GM19397 (cell line): ENCODE measurements around the gene GNAI2.
"Not testable (repeated sequence)": the region's sequence is repeated elsewhere in the genome, so short reads cannot be mapped to it uniquely, and the experiment has no call there.

ENCODE experiments used
- ATAC-seq: cut with Tn5 transposase; IDR thresholded peaks from one replicate; pipeline ENCODE4 v1.9.1; 2021; ENCODE audit warnings: mild to moderate bottlenecking, moderate library complexity; ENCODE audit not compliant: unreplicated experiment

The GNAI2 gene

GRCh38 chr3:50244813-50245212 is 8.8 kb downstream of the GNAI2 start:
- not testable (repeated sequence) for ATAC-seq

- no peak for ATAC-seq
Observed at GRCh38 chr3:50245251-50245745, 9.3 kb downstream of the GNAI2 start.

- ATAC-seq, result peak; percentile 65
Observed at GRCh38 chr3:50245831-50246516, 10.0 kb downstream of the GNAI2 start.

DNA sequence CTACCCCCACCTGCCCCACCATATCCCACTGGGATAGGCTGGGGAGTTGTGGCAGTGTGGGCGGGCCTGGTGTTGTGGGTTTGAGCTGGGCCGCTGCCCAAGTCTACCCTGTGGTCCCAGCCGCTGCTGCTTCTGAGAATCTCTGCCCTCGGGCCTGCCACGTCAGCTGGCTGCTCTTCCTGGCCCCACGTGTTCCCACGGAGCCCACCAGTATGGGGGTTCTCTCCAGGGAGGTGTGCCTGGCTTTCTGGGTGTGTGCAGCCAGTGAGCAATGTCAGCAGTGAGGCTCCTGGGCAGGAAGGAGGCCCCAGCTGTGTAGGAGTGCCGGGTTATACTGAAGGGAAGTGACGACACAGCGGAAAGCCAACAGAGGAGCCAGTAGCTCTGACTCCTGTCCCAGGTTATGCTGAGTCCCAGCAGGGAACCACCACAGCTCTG is 10.5 kb downstream of the GNAI2 start:
- ATAC-seq, result peak; percentile 45

- ATAC-seq, result no peak
Observed at GRCh38 chr3:50248387-50248786, 12.4 kb downstream of the GNAI2 start.

DNA sequence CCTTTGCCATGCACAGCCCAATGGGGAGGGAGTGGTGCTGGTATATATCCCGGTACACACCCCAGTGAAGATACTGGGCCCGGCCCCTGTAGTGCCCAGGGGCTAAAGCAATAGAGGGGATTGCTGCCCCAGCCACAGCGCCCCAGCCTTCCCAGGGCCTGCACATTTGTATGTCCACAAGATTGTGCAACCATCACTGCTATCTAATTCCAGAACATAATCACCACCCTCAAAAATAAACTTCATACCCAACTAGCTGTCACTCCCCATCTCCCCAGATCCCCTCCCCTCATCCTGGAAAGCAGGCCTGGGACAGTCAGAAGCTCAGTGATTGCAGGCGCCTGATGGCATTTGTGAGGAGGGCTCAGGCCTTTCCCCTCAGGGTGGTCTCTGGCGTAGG is 13.5 kb downstream of the GNAI2 start:
- no peak for ATAC-seq

DNA sequence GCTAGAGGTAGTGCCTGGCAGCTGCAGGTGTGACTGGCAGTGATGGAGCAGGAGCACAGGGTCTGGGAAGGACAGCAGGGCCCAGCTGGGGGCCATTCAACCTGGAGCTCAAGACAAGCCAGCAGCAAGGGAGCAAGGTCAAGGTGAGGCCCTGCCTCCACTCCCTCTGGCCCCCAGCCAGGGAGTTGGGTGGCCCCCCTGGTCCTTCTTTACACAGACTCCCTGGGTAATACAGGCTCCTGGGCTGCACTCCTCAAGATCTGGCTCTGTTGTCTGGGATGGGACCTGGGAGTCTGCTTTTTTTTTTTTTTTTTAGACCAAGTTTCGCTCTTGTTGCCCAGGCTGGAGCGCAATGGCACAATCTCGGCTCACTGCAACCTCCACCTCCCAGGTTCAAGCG is 14.5 kb downstream of the GNAI2 start:
- no peak for ATAC-seq

- no peak for ATAC-seq
Observed at GRCh38 chr3:50251220-50251619, 15.2 kb downstream of the GNAI2 start.

DNA sequence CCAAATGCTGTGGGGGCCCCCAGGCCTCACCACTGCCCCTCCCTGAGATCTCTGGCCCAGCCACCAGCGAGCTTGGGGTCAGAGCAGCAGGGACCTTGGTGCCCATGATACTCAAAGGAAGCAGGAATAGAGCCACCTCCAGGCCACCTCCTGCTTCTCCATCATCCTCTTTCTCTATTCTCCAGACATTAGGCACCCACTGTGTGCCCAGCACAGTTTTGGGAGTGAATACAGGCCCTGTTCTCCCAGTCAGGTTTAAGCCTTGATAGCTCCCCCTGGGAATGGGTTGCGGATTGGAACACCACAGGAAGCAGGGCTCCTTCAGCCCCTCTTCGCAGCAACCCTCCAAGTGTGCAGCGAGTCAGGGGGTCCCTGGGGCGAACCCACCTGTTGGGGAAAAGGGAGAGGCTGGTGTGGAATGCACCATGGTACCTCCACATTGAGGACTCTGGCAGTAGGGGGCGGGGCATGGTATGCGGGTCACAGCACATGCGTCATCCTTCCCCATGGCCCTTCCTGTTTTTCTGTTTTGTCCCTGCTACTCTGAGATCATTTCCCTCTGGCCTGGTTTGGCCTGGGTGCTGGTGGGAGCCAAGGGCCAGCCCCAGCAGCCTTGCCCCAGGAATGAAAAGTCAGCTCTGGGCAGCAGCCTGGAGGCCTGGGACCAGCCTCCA is 18.7 kb downstream of the GNAI2 start:
- ATAC-seq, result no peak

- ATAC-seq, result no peak
Observed at GRCh38 chr3:50255251-50255615, 19.2 kb downstream of the GNAI2 start.

DNA sequence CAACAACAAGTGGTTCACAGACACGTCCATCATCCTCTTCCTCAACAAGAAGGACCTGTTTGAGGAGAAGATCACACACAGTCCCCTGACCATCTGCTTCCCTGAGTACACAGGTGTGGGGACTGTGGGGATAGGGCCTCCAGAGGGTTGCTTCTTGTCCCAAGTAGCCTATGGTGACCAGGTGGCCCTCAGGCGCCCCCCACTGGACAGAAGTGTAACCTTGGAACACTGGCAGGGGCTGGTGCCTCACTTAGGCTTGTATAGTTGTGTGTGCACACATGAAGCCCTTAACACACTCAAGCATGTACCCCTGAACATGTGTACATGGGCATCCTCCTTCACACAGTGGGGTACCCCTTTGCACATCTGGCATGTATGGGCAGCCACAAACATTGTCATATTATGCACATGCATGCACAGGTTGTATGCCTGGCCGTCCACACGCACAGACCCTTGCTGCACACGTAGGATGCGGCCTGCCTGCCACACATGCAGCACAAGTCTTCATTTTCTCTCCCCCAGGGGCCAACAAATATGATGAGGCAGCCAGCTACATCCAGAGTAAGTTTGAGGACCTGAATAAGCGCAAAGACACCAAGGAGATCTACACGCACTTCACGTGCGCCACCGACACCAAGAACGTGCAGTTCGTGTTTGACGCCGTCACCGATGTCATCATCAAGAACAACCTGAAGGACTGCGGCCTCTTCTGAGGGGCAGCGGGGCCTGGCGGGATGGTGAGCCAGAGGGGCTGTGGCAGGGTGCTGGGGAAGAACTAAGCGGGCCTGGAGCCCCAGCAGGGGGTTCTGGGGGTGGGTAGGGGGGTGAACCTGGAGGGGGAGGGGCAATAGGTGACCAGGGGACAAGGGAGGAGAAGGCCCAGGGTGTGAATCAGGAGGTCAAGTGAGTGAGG is 21.2 kb downstream of the GNAI2 start:
- no peak for ATAC-seq

GRCh38 chr3:50258029-50258680 is 22.2 kb downstream of the GNAI2 start:
- no peak for ATAC-seq

DNA sequence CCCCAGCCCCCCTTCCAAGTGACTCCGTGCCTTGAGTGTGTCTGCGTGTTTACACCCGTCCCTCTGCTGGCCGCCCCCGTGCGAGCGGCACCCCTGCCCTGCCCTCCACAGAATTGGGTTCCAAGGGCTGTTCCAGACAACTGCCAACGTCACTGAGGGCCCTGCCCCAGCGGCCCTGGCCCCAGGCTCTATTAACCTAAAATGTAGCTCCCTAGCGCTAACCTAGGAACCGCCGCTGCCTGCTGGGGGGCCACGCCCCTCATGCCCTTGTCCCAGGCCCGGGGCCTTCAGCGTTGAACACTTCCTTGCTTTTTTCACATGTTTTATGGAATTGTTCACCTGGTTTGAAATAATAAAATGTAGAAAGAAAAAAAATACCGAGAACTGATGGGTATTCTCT is 23.0 kb downstream of the GNAI2 start:
- no peak for ATAC-seq

DNA sequence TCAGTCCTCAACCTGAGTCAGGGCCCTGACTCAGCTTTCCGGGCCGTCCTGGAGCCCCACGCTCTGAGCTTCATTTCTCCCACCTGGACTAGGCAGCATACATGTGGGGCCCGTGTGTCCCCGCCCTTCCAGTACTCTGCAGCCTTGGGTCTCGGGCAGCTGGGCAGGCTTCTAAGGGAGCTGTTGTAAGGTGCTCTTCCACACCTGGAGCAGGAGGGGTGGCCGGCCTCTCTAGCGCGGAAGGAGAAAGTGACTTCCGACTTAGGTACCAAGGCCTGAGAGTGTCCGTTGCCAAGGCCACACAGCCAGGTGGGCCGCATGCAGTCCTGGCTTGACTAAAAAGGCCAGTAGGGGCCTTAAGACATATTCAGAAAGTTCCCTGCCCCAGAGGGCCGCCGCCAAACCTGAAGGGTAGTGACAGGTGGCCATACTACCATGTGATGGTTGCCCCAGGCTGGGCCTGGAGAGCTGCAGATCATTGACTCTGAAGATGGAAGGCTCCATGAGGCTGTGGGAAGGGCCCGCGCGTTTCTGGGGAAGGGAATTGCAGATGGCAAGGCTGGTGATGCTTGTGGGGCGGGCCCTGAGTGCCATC is 23.5 kb downstream of the GNAI2 start:
- peak; percentile 12 for ATAC-seq

- ATAC-seq, result peak; percentile 78
Observed at GRCh38 chr3:50260027-50260941, 24.3 kb downstream of the GNAI2 start.

DNA sequence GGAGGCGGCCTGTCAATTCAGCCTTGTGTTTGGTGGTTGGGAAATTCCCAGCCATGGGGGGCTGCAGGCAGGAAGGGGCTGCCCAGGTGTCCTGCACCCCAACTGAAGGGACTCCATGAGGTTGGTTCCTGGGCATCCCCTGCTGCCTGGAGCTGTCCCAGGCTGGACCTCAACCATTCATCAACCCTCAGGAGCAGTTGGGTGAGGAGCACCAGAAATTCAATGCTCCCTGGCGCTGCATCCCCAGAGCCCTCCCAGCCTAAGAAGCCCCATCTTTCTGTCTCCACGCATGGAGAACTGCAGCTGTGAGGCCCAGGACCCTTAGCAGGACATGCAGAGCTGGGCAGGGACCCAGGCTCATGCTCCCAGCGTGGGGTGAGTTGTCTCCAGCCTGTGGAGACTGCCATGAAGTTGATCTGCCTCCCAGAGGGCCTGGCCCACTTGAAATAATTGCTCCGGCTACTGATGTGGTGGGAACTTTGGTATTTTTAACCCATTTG is 25.0 kb downstream of the GNAI2 start:
- no peak for ATAC-seq

GRCh38 chr3:50261505-50261904 is 25.5 kb downstream of the GNAI2 start:
- ATAC-seq, result no peak

DNA sequence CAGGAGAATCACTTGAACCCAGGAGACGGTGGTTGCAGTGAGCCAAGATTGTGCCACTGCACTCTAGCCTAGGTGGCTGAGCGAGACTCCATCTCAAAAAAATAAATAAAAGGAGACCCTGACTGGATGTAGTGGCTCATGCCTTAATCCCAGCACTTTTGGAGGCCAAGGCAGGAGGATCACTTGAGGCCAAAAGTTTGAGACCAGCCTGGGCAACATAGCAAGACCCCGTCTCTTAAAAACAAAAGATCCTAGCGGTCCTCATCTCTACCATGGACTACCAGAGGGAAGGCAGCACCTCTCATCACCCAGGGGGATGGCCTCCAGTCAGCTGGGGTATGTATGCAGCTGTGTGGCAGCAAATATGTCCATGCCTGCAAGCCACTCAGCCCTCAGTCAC is 26.2 kb downstream of the GNAI2 start:
- ATAC-seq, result not testable (repeated sequence)

GRCh38 chr3:50262778-50263177 is 26.8 kb downstream of the GNAI2 start:
- ATAC-seq, result no peak
